HG03469 (cell line): ENCODE measurements around the gene KRT3.

Experiments used
- ATAC-seq: cut with Tn5 transposase; IDR thresholded peaks from one replicate; pipeline ENCODE4 v1.9.1; 2021; ENCODE audit warnings: mild to moderate bottlenecking, moderate library complexity, moderate number of reproducible peaks; ENCODE audit not compliant: unreplicated experiment

KRT3 gene

GRCh38 chr12:52741375-52742195, 54.3 kb downstream of the KRT3 start:
- no peak for ATAC-seq

DNA sequence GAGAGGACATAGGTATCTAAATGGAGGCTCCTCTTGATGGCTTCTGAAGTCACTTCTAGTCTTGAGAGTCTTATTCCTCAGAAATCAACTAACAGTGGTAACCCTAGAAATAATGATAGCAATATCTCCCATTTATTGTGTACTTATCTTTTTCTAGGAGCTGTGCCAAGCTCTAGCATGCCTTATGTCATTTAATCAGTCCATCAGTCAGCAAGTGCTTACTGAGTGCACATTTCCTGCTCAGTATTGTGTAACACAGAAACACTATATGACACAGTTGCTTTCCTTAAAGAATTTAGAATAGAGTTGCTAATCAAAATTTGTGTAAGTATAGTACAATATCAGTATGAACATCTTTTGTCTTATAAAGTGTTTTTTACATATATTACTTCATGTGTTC, 55.3 kb downstream of the KRT3 start:
- ATAC-seq, result no peak

- ATAC-seq, result no peak
Measured at GRCh38 chr12:52739963-52740362, 56.0 kb downstream of the KRT3 start.
